Fibroblast of skin of scalp (primary cell): ENCODE data around the gene COMMD1.
"Not testable (repeated sequence)": the region's sequence is repeated elsewhere in the genome, so short reads cannot be mapped to it uniquely, and the experiment has no call there.

Experiments
- DNase-seq: peaks from one replicate; pipeline ENCODE4 v3.0.0-alpha.2; 2013

COMMD1 gene

GRCh38 chr2:62030902-62031301 lies 125.4 kb downstream of the COMMD1 start:
- DNase-seq = no peak

- no peak for DNase-seq
These were observed 126.6 kb downstream of the COMMD1 start for GRCh38 chr2:62032096-62032495.

- DNase-seq = no peak
These were observed 129.2 kb downstream of the COMMD1 start for GRCh38 chr2:62034715-62035114.

GRCh38 chr2:62036229-62036628 lies 130.8 kb downstream of the COMMD1 start:
- no peak for DNase-seq

GRCh38 chr2:62036761-62037250 lies 131.3 kb downstream of the COMMD1 start:
- DNase-seq = no peak

GRCh38 chr2:62038975-62039771 lies 133.7 kb downstream of the COMMD1 start:
- peak; percentile 10 for DNase-seq

- no peak for DNase-seq
These were observed 135.5 kb downstream of the COMMD1 start for GRCh38 chr2:62040926-62041325.

- DNase-seq = not testable (repeated sequence)
These were observed 136.4 kb downstream of the COMMD1 start for GRCh38 chr2:62041701-62042385.

- DNase-seq = no peak
These were observed 136.9 kb downstream of the COMMD1 start for GRCh38 chr2:62042400-62042799.

- peak; percentile 1 for DNase-seq
These were observed 137.5 kb downstream of the COMMD1 start for GRCh38 chr2:62042944-62043343.

- DNase-seq = no peak
These were observed 139.6 kb downstream of the COMMD1 start for GRCh38 chr2:62045017-62045543.

- no peak for DNase-seq
These were observed 140.7 kb downstream of the COMMD1 start for GRCh38 chr2:62046141-62046540.

GRCh38 chr2:62050456-62051045 lies 145.1 kb downstream of the COMMD1 start:
- no peak for DNase-seq

GRCh38 chr2:62054029-62054791 lies 148.7 kb downstream of the COMMD1 start:
- no peak for DNase-seq

- no peak for DNase-seq
These were observed 149.5 kb downstream of the COMMD1 start for GRCh38 chr2:62054916-62055450.

GRCh38 chr2:62055724-62056336 lies 150.4 kb downstream of the COMMD1 start:
- no peak for DNase-seq

- no peak for DNase-seq
These were observed 150.9 kb downstream of the COMMD1 start for GRCh38 chr2:62056341-62056740.

- DNase-seq = no peak
These were observed 159.8 kb downstream of the COMMD1 start for GRCh38 chr2:62065243-62065642.

GRCh38 chr2:62071126-62071598 lies 165.7 kb downstream of the COMMD1 start:
- DNase-seq = no peak

GRCh38 chr2:62071760-62072680 lies 166.5 kb downstream of the COMMD1 start:
- DNase-seq = no peak
